HG02943 (cell line): ENCODE results near the gene SYNE4.

Experiments used
- ATAC-seq: cut with Tn5 transposase; IDR thresholded peaks from one replicate; pipeline ENCODE4 v1.9.1; 2021; ENCODE audit warnings: mild to moderate bottlenecking, low read depth, moderate library complexity; ENCODE audit not compliant: unreplicated experiment

SYNE4 gene

GRCh38 chr19:36026091-36026876 is 17.7 kb upstream of the SYNE4 start:
- no peak for ATAC-seq

GRCh38 chr19:36025541-36025940 is 16.9 kb upstream of the SYNE4 start:
- no peak for ATAC-seq

GRCh38 chr19:36023432-36023831 is 14.8 kb upstream of the SYNE4 start:
- no peak for ATAC-seq

- ATAC-seq: no peak
Measured at GRCh38 chr19:36019061-36019670, 10.6 kb upstream of the SYNE4 start.

GRCh38 chr19:36014012-36014924 is 5.7 kb upstream of the SYNE4 start, which contains the start of gene ALKBH6:
Gene ALKBH6, minus strand, starts transcription at chr19:36014213. Its CDS starts 816 bp downstream, at chr19:36013397.
- ATAC-seq: peak; percentile 93

- no peak for ATAC-seq
Measured at GRCh38 chr19:36013280-36014011, 4.8 kb upstream of the SYNE4 start.

GRCh38 chr19:36010402-36010801 is 1.8 kb upstream of the SYNE4 start:
- no peak for ATAC-seq

- ATAC-seq: no peak
Measured at GRCh38 chr19:36009633-36010379, 1.2 kb upstream of the SYNE4 start.

GRCh38 chr19:36009220-36009619 is 607 bp upstream of the SYNE4 start:
- ATAC-seq: no peak

- ATAC-seq: no peak
Measured at GRCh38 chr19:36006955-36007354, 1.7 kb downstream of the SYNE4 start.

GRCh38 chr19:36003284-36003683 is 5.3 kb downstream of the SYNE4 start:
- ATAC-seq: no peak

GRCh38 chr19:36001605-36002004 is 7.0 kb downstream of the SYNE4 start:
- no peak for ATAC-seq

- ATAC-seq: no peak
Measured at GRCh38 chr19:35996777-35997176, 11.8 kb downstream of the SYNE4 start.

- peak; percentile 75 for ATAC-seq
Measured at GRCh38 chr19:35995048-35995993, 13.3 kb downstream of the SYNE4 start, which contains the start of gene SDHAF1. Gene SDHAF1, plus strand, starts transcription at chr19:35995188. Its CDS starts 87 bp downstream, at chr19:35995275.

GRCh38 chr19:35993923-35994598 is 14.6 kb downstream of the SYNE4 start:
- ATAC-seq: no peak

- no peak for ATAC-seq
Measured at GRCh38 chr19:35992907-35993765, 15.5 kb downstream of the SYNE4 start.
